ENCODE data around the gene JTB.
"Not testable (repeated sequence)": the region's sequence is repeated elsewhere in the genome, so short reads cannot be mapped to it uniquely, and the experiment has no call there.

Gene JTB

DNA sequence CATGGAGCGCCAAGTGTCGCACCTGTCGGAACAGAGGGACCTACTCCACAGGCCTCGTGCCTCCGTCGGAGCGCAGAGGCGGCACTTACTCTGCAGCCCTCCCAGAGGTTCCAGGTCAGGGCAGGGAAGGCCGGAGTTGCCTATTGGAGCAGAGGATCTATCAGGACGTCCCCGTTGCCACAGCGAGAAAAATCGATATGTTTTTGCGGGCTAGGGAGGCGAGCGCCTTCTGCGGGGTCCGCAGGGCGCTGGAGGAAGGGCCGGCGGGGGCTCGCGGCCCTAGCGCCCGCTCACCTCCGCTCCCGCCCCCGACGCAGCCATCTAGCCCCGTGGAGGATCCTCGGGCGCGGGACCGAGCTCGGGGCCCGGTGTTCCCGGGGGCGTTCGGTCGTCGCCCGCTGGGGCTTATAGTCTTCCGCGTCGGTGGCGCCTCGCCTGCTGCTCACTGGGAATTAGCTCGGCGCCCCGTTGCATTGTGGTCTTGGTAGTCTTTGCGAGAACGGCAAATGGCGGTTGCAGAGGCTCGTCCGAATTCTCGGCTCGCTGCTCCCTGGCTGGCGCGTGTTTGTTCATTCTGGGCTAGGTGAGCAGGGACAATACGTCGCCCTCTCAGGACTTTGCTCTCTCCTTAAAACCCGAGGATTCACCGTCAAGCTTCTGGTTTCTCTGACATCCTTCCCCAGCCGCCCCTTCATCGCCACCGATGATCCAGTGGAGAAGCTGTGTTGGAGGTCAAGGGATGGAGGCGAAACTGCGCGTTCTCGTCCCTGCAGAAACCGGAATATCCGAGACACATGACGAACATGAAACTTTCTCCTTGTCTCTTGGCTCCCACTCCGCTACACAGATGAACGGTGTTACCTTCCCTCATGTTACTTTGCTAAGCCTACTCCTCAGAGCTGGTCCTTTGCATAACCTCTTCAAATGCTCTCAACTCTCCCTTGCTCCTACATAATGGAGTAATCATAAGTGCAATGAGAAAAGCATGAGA lies at the start of gene JTB:
Gene JTB (minus strand): TSS at position 425 of the 991 bp plus-strand sequence. CDS start 422 bp downstream, at position 3.
- DNase-seq (peak; percentile 69 to 80), ATAC-seq (peak; percentile 94)
- H3K27me3 Mint-ChIP-seq, result no peaks in the 10 kb centered on the region
- H3K9me3 Mint-ChIP-seq, result no peaks in the 10 kb centered on the region
- H3K4me3 Mint-ChIP-seq, result peak within 1 kb of the TSS; percentile 97
- peak within 1 kb of the TSS; percentile 92 to 95 for H3K27ac Mint-ChIP-seq
- peaks cover 44% of the 10 kb centered on the region for H3K4me1 Mint-ChIP-seq

DNA sequence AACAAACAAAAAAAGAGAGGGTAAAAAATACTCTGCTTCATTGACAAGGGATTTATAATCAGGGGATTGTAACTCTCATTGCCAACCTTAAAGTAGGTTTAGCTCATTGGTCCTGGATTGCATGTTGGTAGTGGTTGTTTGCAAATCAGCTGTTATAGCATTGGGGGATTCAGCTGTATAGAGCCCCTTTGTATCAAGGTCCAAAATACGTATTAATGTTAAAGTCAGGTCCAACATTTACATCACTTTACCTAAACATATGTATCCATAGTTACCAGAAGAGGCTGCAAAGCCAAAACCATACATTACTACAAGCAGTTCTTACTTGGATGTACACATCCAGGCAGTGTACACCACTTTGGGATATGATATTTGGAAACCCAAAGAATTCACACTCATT lies 42.5 kb upstream of the JTB start:
- no peaks in the 10 kb centered on the region for H3K4me1 Mint-ChIP-seq
- no peak overlapping the region for H3K27ac Mint-ChIP-seq
- H3K9me3 Mint-ChIP-seq, result no peaks in the 10 kb centered on the region
- H3K4me3 Mint-ChIP-seq, result no peak overlapping the region
- DNase-seq (no peak), ATAC-seq (no peak)
- H3K27me3 Mint-ChIP-seq, result no peaks in the 10 kb centered on the region

- H3K9me3 Mint-ChIP-seq, result no peaks in the 10 kb centered on the region
- no peak overlapping the region for H3K27ac Mint-ChIP-seq
- ATAC-seq (no peak), DNase-seq (no peak)
- peaks cover 3% of the 10 kb centered on the region for H3K4me1 Mint-ChIP-seq
- no peaks in the 10 kb centered on the region for H3K27me3 Mint-ChIP-seq
- H3K4me3 Mint-ChIP-seq, result no peak overlapping the region
These were observed 41.8 kb upstream of the JTB start for GRCh38 chr1:154019269-154019668.

GRCh38 chr1:154014154-154014907 lies 36.9 kb upstream of the JTB start:
- DNase-seq (no peak), ATAC-seq (no peak)
- Mint-ChIP-seq H3K9me3 (no peaks in the 10 kb centered on the region), H3K27me3 (no peaks in the 10 kb centered on the region), H3K4me1 (peaks cover 5% of the 10 kb centered on the region), H3K4me3 (no peak overlapping the region), H3K27ac (peak overlapping the region in 1 of 2 donors; percentile 28)

- not testable (repeated sequence) for DNase-seq, H3K4me3 Mint-ChIP-seq, H3K27ac Mint-ChIP-seq, H3K4me1 Mint-ChIP-seq, H3K27me3 Mint-ChIP-seq, H3K9me3 Mint-ChIP-seq, ATAC-seq
These were observed 35.1 kb upstream of the JTB start for GRCh38 chr1:154012543-154012942.

GRCh38 chr1:154012129-154012528 lies 34.7 kb upstream of the JTB start:
- Mint-ChIP-seq H3K4me1 (peaks cover 5% of the 10 kb centered on the region), H3K27ac (no peak overlapping the region), H3K27me3 (no peaks in the 10 kb centered on the region), H3K9me3 (no peaks in the 10 kb centered on the region), H3K4me3 (no peak overlapping the region)
- ATAC-seq (no peak), DNase-seq (no peak)

DNA sequence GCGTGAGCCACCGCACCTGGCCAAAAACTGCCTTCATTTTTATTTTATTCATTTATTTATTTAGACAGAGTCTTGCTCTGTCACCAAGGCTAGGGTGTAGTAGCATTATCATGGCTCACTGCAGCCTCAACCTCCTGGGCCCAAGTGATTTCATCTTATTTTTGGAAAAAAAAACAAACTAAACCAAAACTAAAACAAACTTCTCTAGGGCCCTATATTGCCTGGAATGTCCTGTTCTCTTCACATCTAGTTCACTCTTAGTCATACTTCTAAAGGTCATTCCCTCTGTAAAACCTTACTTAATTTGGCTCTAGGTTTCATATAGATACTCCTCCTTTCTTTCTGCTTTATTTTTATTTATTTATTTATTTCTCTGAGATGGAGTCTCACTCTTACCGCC lies 28.7 kb upstream of the JTB start:
- Mint-ChIP-seq H3K27ac (no peak overlapping the region), H3K27me3 (no peaks in the 10 kb centered on the region), H3K9me3 (no peaks in the 10 kb centered on the region), H3K4me3 (no peak overlapping the region), H3K4me1 (no peaks in the 10 kb centered on the region)
- DNase-seq (no peak), ATAC-seq (no peak)

- no peaks in the 10 kb centered on the region for H3K27me3 Mint-ChIP-seq
- no peak for ATAC-seq
- no peak overlapping the region for H3K4me3 Mint-ChIP-seq
- H3K9me3 Mint-ChIP-seq, result no peaks in the 10 kb centered on the region
- no peaks in the 10 kb centered on the region for H3K4me1 Mint-ChIP-seq
- peak overlapping the region in 1 of 2 donors; percentile 34 for H3K27ac Mint-ChIP-seq
- no peak for DNase-seq
These were observed 22.9 kb upstream of the JTB start for GRCh38 chr1:154000420-154000819.

GRCh38 chr1:153996882-153997281 lies 19.4 kb upstream of the JTB start:
- H3K4me3 Mint-ChIP-seq, H3K27me3 Mint-ChIP-seq, ATAC-seq, H3K9me3 Mint-ChIP-seq, DNase-seq: not testable (repeated sequence)
- Mint-ChIP-seq H3K27ac (peak overlapping the region in 1 of 2 donors; percentile 67), H3K4me1 (peaks cover 17% of the 10 kb centered on the region)

DNA sequence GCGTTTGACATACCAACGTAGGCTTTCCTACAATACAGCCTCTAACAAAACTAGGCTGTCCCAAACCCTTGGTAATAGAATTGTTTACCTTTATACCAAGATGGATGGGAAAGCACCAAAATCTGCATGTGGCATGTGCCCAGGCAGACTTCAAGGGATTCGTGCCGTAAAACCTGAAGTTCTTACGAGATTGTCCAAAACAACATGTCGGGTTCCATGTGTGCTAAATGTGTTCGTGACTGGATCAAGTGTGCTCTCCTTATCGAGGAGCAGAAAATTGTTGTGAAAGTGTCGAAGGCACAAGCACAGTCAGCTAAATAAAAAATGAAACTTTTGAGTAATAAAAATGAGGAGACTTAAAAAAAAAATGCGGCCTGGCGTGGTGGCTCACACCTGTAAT lies 18.2 kb upstream of the JTB start:
- DNase-seq (no peak), ATAC-seq (no peak)
- Mint-ChIP-seq H3K4me1 (peaks cover 27% of the 10 kb centered on the region), H3K27ac (no peak overlapping the region), H3K9me3 (no peaks in the 10 kb centered on the region), H3K4me3 (no peak overlapping the region), H3K27me3 (no peaks in the 10 kb centered on the region)

DNA sequence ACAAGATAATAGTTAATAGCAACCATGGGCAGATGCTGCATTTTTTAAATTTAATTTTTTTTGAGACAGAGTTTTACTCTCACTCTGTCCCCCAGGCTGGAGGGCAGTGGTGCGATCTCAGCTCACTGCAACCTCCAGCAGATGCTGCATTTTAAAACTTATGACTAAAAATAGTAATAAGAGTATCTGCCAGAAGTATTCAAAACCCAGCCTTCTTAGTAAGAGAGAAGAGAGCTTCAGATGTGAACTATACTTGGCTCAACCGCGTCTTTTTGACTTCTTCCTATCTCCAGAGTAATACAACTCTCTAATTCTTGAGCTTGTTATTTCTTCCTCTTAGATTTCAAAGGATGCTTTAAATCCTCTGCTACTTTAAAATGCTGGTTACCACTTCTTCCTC lies 17.7 kb upstream of the JTB start:
- Mint-ChIP-seq H3K27ac (no peak overlapping the region), H3K9me3 (no peaks in the 10 kb centered on the region), H3K4me1 (peaks cover 31% of the 10 kb centered on the region), H3K27me3 (no peaks in the 10 kb centered on the region), H3K4me3 (no peak overlapping the region)
- ATAC-seq (no peak), DNase-seq (no peak)

DNA sequence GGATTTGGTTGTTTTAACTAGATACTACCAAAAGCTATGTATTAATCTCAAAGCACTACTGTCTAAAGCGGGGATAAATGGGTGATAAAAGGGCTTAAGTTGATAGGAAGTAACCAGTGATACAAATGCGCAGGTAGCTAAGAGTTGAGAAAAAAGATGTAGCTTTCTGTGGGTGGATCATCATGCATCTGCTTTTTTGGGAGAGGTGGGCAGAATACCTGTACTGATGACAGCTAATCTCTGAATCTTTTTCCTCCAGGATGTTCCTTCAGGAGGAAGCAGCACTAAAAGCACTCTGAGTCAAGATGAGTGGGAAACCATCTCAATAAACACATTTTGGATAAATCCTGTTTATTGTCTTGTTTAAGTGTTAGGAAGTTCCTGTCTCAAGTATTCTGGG lies 14.3 kb upstream of the JTB start:
- DNase-seq (no peak), ATAC-seq (no peak)
- H3K9me3 Mint-ChIP-seq, result no peaks in the 10 kb centered on the region
- H3K4me3 Mint-ChIP-seq, result peak overlapping the region; percentile 83 to 96
- H3K4me1 Mint-ChIP-seq, result peaks cover 45% of the 10 kb centered on the region
- peak overlapping the region; percentile 99 to 100 for H3K27ac Mint-ChIP-seq
- H3K27me3 Mint-ChIP-seq, result no peaks in the 10 kb centered on the region

GRCh38 chr1:153991151-153991630 lies 13.7 kb upstream of the JTB start:
- Mint-ChIP-seq H3K4me3 (peak overlapping the region; percentile 83 to 96), H3K4me1 (peaks cover 50% of the 10 kb centered on the region), H3K27me3 (no peaks in the 10 kb centered on the region), H3K9me3 (no peaks in the 10 kb centered on the region), H3K27ac (peak overlapping the region; percentile 99 to 100)
- ATAC-seq (no peak), DNase-seq (no peak)

DNA sequence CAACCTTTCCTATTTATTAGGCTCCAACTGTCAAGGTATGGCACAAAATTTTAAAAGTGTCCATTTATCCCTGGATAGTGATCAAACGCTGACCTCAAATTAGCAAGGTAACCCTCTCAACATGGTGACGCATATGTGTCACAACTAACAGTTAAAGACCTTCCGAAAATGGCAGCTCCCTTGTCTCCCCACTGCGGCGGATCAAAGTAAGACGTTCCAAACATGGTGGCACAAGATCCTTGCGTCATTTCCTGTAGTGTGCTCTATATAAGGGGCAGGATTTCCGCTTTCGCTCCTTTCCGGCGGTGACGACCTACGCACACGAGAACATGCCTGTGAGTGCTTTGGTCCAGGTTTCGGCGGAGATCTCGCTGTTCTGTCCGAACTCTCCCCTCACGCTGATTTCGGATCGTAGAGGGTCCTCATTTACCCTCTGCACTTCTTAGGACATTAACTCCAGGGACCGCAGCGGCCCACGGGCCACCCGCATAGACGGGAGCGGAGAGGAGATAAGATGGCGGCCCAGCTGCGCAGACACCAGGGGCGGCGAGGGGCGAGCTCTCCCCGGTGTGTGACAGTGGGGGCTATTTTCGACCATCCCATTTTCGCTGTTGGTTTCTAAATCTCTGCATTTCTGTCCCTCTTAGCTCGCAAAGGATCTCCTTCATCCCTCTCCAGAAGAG lies 13.1 kb upstream of the JTB start, which contains the start of gene RPS27:
Gene RPS27 (plus strand): TSS at position 295 of the 683 bp plus-strand sequence. CDS start 35 bp downstream, at position 330.
- H3K4me1 Mint-ChIP-seq, result peaks cover 55% of the 10 kb centered on the region
- no peaks in the 10 kb centered on the region for H3K27me3 Mint-ChIP-seq
- peak within 1 kb of the TSS; percentile 83 to 96 for H3K4me3 Mint-ChIP-seq
- H3K9me3 Mint-ChIP-seq, result no peaks in the 10 kb centered on the region
- peak; percentile 90 for ATAC-seq
- peak within 1 kb of the TSS; percentile 99 to 100 for H3K27ac Mint-ChIP-seq
- DNase-seq, result peak; percentile 86 to 93

GRCh38 chr1:153987621-153988020 lies 10.1 kb upstream of the JTB start:
- H3K9me3 Mint-ChIP-seq, result no peaks in the 10 kb centered on the region
- no peak overlapping the region for H3K4me3 Mint-ChIP-seq
- DNase-seq, result no peak
- ATAC-seq, result no peak
- no peaks in the 10 kb centered on the region for H3K27me3 Mint-ChIP-seq
- H3K4me1 Mint-ChIP-seq, result peaks cover 61% of the 10 kb centered on the region
- H3K27ac Mint-ChIP-seq, result peak overlapping the region in 1 of 2 donors; percentile 96

All from stimulated activated naive CD8-positive, alpha-beta T cell treated with anti-CD3 and anti-CD28 coated beads, Interleukin-15, amount 100 ng/mL, for 72 hours (primary cell).